Urinary bladder (tissue), 4 donors: Measurements from ENCODE around the gene TRIM43. TPM values are rescaled to one million over a fixed set of nuclear protein-coding genes. Genes with fewer than 3 reads are reported as not detected.
"Not testable (repeated sequence)": the region's sequence is repeated elsewhere in the genome, so short reads cannot be mapped to it uniquely, and the experiment has no call there.

ENCODE experiments used
- DNase-seq: peaks from one replicate; pipeline ENCODE4 v3.0.0-alpha.2; 2015; ENCODE audit errors: extremely low spot score
- H3K27ac ChIP-seq: one replicate; pipeline ENCODE4 v1.5.1; 2013; ENCODE audit warnings: low read depth, mild to moderate bottlenecking, moderate library complexity
- H3K36me3 ChIP-seq: one replicate; pipeline ENCODE4 v1.6.1; 2013; ENCODE audit warnings: mild to moderate bottlenecking, moderate library complexity; ENCODE audit not compliant: insufficient read depth
- H3K4me1 ChIP-seq: one replicate; pipeline ENCODE4 v1.6.1; 2013; ENCODE audit warnings: mild to moderate bottlenecking, moderate library complexity; ENCODE audit not compliant: insufficient read depth
- H3K4me3 ChIP-seq: one replicate; pipeline ENCODE4 v1.5.1; 2013; ENCODE audit warnings: low read depth, low read length
- WGBS: extraction: QIAGEN DNeasy Blood & Tissue Kit; methylation state at CpG from one replicate; pipeline ENCODE4 v1.1.7; 2013; 5-methylcytosine and 5-hydroxymethylcytosine counted together
- polyA plus RNA-seq: library from polyadenylated mRNA; stranded (reverse); fragments of 200-250 nt; gene quantifications from one replicate; pipeline ENCODE4 v1.2.3, GENCODE V29; 2013
- small RNA-seq: library from RNA; depleted of rRNA; stranded (forward); fragments of <200 nt; gene quantifications from one replicate; pipeline ENCODE3, GENCODE V24; 2014
- total RNA-seq: library from RNA; depleted of rRNA; stranded (reverse); fragments of >200 nt; gene quantifications from one replicate; pipeline ENCODE4 v1.2.3, GENCODE V29; 2014
- donor health status: healthy with polysubstance abuse.
- donor health status: healthy.

The TRIM43 gene
- total and polyA plus RNA-seq, 2 donors, result not detected

- not testable (repeated sequence) for H3K36me3 ChIP-seq, H3K4me3 ChIP-seq, H3K27ac ChIP-seq, DNase-seq, H3K4me1 ChIP-seq
- 32% methylated on average over 14 of the region's 29 CpGs for WGBS
Measured at GRCh38 chr2:95648894-95649544, 57.2 kb downstream of the TRIM43 start.

Small RNA genes lying within 50 kb of the gene (small RNA-seq; reads per million reads assigned to genes)
- not detected for gene AC009237.4
- not detected for gene AC009237.7

Other genes starting within 250 kb of the TRIM43 start
- 17.8 TPM for gene FAHD2A, start 189.3 kb upstream of the TRIM43 start, total RNA-seq
- gene FAHD2A, start 189.3 kb upstream of the TRIM43 start, polyA plus RNA-seq, result 20.3 TPM
- gene TRIM43B, start 107.2 kb upstream of the TRIM43 start, total RNA-seq, result not detected
- gene TRIM43B, start 107.2 kb upstream of the TRIM43 start, polyA plus RNA-seq, result not detected